Breast epithelium (tissue), 3 donors: ENCODE results near the gene C16orf82.

Experiments used
- POLR2A ChIP-seq: fragments of 450-650 bp; IDR thresholded peaks from one replicate; pipeline ENCODE4 v1.6.1; 2016; ENCODE audit warnings: antibody characterized with exemption, mild to moderate bottlenecking, moderate library complexity
- POLR2AphosphoS5 ChIP-seq, 3 donors: sonication (generic); formaldehyde crosslinking; IDR thresholded peaks; one replicate each; pipeline ENCODE4 v1.6.1; 2017; ENCODE audit warnings: antibody characterized with exemption in 3 of 3
- TF ChIP-seq, protein P1 (sequence below), 3 donors: fragments of 450-650 bp; IDR thresholded peaks; one replicate each; pipeline ENCODE4 v1.5.1; 2016 to 2017; ENCODE audit warnings: antibody characterized with exemption in 3 of 3, mild to moderate bottlenecking in 3 of 3, moderate library complexity in 3 of 3

DNA sequence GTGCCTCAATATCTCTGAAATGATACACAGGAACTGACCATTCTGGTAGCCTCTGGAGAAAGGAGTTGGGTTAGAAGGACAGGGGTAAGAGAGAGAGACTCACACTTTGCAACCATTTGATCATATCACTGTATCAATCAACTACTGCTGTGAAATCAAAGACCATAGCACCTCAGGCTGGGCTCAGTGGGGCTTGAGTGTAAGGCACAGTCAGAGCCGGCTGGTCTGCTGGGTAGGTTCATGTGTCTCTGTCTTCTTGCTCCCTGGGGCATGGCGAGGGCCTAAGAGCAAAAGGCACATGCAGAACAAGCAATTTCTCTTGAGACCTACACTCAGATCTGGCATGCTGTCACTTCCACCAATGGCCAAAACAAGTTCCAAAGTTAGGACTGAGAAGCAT, 46.7 kb upstream of the C16orf82 start:
- TF ChIP-seq, protein P1, sequence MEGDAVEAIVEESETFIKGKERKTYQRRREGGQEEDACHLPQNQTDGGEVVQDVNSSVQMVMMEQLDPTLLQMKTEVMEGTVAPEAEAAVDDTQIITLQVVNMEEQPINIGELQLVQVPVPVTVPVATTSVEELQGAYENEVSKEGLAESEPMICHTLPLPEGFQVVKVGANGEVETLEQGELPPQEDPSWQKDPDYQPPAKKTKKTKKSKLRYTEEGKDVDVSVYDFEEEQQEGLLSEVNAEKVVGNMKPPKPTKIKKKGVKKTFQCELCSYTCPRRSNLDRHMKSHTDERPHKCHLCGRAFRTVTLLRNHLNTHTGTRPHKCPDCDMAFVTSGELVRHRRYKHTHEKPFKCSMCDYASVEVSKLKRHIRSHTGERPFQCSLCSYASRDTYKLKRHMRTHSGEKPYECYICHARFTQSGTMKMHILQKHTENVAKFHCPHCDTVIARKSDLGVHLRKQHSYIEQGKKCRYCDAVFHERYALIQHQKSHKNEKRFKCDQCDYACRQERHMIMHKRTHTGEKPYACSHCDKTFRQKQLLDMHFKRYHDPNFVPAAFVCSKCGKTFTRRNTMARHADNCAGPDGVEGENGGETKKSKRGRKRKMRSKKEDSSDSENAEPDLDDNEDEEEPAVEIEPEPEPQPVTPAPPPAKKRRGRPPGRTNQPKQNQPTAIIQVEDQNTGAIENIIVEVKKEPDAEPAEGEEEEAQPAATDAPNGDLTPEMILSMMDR (IDR thresholded peaks at IDR 0.05): no peak
- TF ChIP-seq POLR2A (no peak), POLR2AphosphoS5 (IDR thresholded peaks at IDR 0.05) (no peak)
